Left hindlimb (tissue), 1 donor: ENCODE data around the gene STK39.

Experiments used
- DNase-seq: peaks from one replicate; pipeline ENCODE4 v3.0.0-alpha.2; 2018

Gene STK39

GRCh38 chr2:168203762-168204693 is 43.4 kb downstream of the STK39 start:
- DNase-seq, result no peak

- no peak for DNase-seq
Measured at GRCh38 chr2:168201584-168202116, 45.7 kb downstream of the STK39 start.

GRCh38 chr2:168200930-168201583 is 46.3 kb downstream of the STK39 start:
- no peak for DNase-seq

- DNase-seq, result no peak
Measured at GRCh38 chr2:168198476-168199207, 48.8 kb downstream of the STK39 start.

- no peak for DNase-seq
Measured at GRCh38 chr2:168196764-168197180, 50.6 kb downstream of the STK39 start.

GRCh38 chr2:168194784-168195522 is 52.4 kb downstream of the STK39 start:
- DNase-seq, result no peak

- no peak for DNase-seq
Measured at GRCh38 chr2:168192839-168193616, 54.4 kb downstream of the STK39 start.

- no peak for DNase-seq
Measured at GRCh38 chr2:168191955-168192785, 55.2 kb downstream of the STK39 start.

- no peak for DNase-seq
Measured at GRCh38 chr2:168190590-168191336, 56.6 kb downstream of the STK39 start.

GRCh38 chr2:168189835-168190569 is 57.4 kb downstream of the STK39 start:
- DNase-seq, result no peak

GRCh38 chr2:168188002-168188401 is 59.4 kb downstream of the STK39 start:
- DNase-seq, result no peak

GRCh38 chr2:168186452-168186851 is 60.9 kb downstream of the STK39 start:
- no peak for DNase-seq

- DNase-seq, result no peak
Measured at GRCh38 chr2:168185583-168186274, 61.7 kb downstream of the STK39 start.

GRCh38 chr2:168184681-168185513 is 62.5 kb downstream of the STK39 start:
- no peak for DNase-seq

- DNase-seq, result no peak
Measured at GRCh38 chr2:168183308-168183997, 63.9 kb downstream of the STK39 start.

GRCh38 chr2:168182550-168183249 is 64.7 kb downstream of the STK39 start:
- DNase-seq, result no peak
